Parathyroid adenoma (tissue), 2 donors: ENCODE results near the gene PLEKHG7.

Source experiments
- H2AFZ ChIP-seq: fragments of 300-600 bp; sonication (generic); one replicate; pipeline ENCODE4 v1.7.0; 2017; ENCODE audit warnings: antibody characterized with exemption, mild to moderate bottlenecking
- H3K27ac ChIP-seq: fragments of 300-600 bp; sonication (generic); one replicate; pipeline ENCODE4 v1.7.0; 2017
- H3K27me3 ChIP-seq: fragments of 300-600 bp; sonication (generic); one replicate; pipeline ENCODE4 v1.7.0; 2017; ENCODE audit warnings: low read length; ENCODE audit not compliant: control insufficient read depth, insufficient read depth
- H3K36me3 ChIP-seq: fragments of 300-600 bp; sonication (generic); one replicate; pipeline ENCODE4 v1.7.0; 2017; ENCODE audit warnings: low read length; ENCODE audit not compliant: control insufficient read depth, insufficient read depth
- H3K4me1 ChIP-seq: fragments of 300-600 bp; sonication (generic); one replicate; pipeline ENCODE4 v1.7.0; 2017; ENCODE audit warnings: control low read depth
- H3K4me2 ChIP-seq: fragments of 300-600 bp; sonication (generic); one replicate; pipeline ENCODE4 v1.7.0; 2017; ENCODE audit warnings: low read length
- H3K4me3 ChIP-seq: fragments of 300-600 bp; sonication (generic); one replicate; pipeline ENCODE4 v1.7.0; 2017; ENCODE audit warnings: low read depth, low read length
- H3K79me2 ChIP-seq: fragments of 300-600 bp; sonication (generic); one replicate; pipeline ENCODE4 v1.7.0; 2017; ENCODE audit warnings: control low read depth
- H3K9ac ChIP-seq: fragments of 300-600 bp; sonication (generic); one replicate; pipeline ENCODE4 v1.7.0; 2017; ENCODE audit warnings: mild to moderate bottlenecking
- H3K9me3 ChIP-seq: fragments of 300-600 bp; sonication (generic); one replicate; pipeline ENCODE4 v1.7.0; 2017; ENCODE audit warnings: low read length; ENCODE audit not compliant: control insufficient read depth
- TF ChIP-seq, protein P1 (sequence below): fragments of 300-600 bp; sonication (generic); IDR thresholded peaks from one replicate; pipeline ENCODE4 v1.7.0; 2017; ENCODE audit warnings: antibody characterized with exemption, mild to moderate bottlenecking
- donor health status: primary hyperparathyroidism.

PLEKHG7 gene

DNA sequence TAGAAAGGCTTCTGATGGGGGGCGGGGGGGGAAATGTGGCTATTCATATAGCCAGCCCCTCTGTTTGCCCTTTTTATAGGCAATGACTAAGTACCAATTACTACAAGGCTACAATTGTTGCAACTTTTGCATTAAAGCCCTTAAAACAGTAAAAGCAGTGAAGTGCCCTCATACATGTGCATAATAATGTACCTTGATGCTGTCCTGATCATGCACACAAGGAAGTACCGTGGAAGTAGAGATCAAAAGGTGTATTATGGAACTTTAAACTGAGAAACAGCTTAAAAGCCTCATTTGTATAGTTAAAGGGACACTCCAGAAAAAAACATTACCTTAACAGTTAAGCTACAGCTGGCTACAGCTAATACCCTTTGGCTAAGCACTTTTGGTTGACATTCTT, 111.8 kb downstream of the PLEKHG7 start:
- Histone ChIP-seq H3K4me1 (no peaks in the 10 kb centered on the region), H3K27ac (no peak overlapping the region), H3K27me3 (no peaks in the 10 kb centered on the region), H3K4me2 (no peak overlapping the region), H3K79me2 (no peaks in the 10 kb centered on the region), H3K4me3 (no peak overlapping the region), H2AFZ (no peak overlapping the region), H3K9ac (no peak overlapping the region), H3K36me3 (no peaks in the 10 kb centered on the region), H3K9me3 (no peaks in the 10 kb centered on the region)
- TF ChIP-seq, protein P1, sequence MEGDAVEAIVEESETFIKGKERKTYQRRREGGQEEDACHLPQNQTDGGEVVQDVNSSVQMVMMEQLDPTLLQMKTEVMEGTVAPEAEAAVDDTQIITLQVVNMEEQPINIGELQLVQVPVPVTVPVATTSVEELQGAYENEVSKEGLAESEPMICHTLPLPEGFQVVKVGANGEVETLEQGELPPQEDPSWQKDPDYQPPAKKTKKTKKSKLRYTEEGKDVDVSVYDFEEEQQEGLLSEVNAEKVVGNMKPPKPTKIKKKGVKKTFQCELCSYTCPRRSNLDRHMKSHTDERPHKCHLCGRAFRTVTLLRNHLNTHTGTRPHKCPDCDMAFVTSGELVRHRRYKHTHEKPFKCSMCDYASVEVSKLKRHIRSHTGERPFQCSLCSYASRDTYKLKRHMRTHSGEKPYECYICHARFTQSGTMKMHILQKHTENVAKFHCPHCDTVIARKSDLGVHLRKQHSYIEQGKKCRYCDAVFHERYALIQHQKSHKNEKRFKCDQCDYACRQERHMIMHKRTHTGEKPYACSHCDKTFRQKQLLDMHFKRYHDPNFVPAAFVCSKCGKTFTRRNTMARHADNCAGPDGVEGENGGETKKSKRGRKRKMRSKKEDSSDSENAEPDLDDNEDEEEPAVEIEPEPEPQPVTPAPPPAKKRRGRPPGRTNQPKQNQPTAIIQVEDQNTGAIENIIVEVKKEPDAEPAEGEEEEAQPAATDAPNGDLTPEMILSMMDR: no peak

- Histone ChIP-seq H3K4me3 (no peak overlapping the region), H3K9ac (no peak overlapping the region), H3K36me3 (no peaks in the 10 kb centered on the region)
Observed at GRCh38 chr12:92821142-92821541, 118.4 kb downstream of the PLEKHG7 start.

More at GRCh38 chr12:92821142-92821541, 118.4 kb downstream of the PLEKHG7 start:
- no peaks in the 10 kb centered on the region for H3K27me3 ChIP-seq
- no peaks in the 10 kb centered on the region for H3K4me1 ChIP-seq
- no peak overlapping the region for H2AFZ ChIP-seq
- TF ChIP-seq, protein P1: no peak
- H3K79me2 ChIP-seq: no peaks in the 10 kb centered on the region
- H3K4me2 ChIP-seq: no peak overlapping the region
- no peak overlapping the region for H3K27ac ChIP-seq
- no peaks in the 10 kb centered on the region for H3K9me3 ChIP-seq
